ENCODE results near the gene ARID1B.

The ARID1B gene

GRCh38 chr6:156757849-156758248, 19.3 kb upstream of the ARID1B start:
- H3K4me1 ChIP-seq (ENCODE audit: control insufficient read depth, insufficient read depth, low read length), result no peaks in the 10 kb centered on the region
- H3K9me3 ChIP-seq (ENCODE audit: control insufficient read depth, low read length), result no peaks in the 10 kb centered on the region
- no peak overlapping the region for H3K9ac ChIP-seq (ENCODE audit: low read length)
- no peaks in the 10 kb centered on the region for H3K36me3 ChIP-seq (ENCODE audit: control insufficient read depth, insufficient read depth, low read length)
- no peaks in the 10 kb centered on the region for H3K27me3 ChIP-seq (ENCODE audit: control insufficient read depth, insufficient read depth, low read length)
- H3K4me3 ChIP-seq (ENCODE audit: low read length), result no peak overlapping the region

GRCh38 chr6:156760377-156760776, 16.8 kb upstream of the ARID1B start:
- H3K4me1 ChIP-seq (ENCODE audit: control insufficient read depth, insufficient read depth, low read length), result no peaks in the 10 kb centered on the region
- H3K27me3 ChIP-seq (ENCODE audit: control insufficient read depth, insufficient read depth, low read length), result no peaks in the 10 kb centered on the region
- no peaks in the 10 kb centered on the region for H3K9me3 ChIP-seq (ENCODE audit: control insufficient read depth, low read length)
- H3K4me3 ChIP-seq (ENCODE audit: low read length), result no peak overlapping the region
- H3K9ac ChIP-seq (ENCODE audit: low read length), result no peak overlapping the region
- H3K36me3 ChIP-seq (ENCODE audit: control insufficient read depth, insufficient read depth, low read length), result no peaks in the 10 kb centered on the region

- Histone ChIP-seq H3K4me3 (ENCODE audit: low read length) (no peak overlapping the region), H3K36me3 (ENCODE audit: control insufficient read depth, insufficient read depth, low read length) (no peaks in the 10 kb centered on the region), H3K27me3 (ENCODE audit: control insufficient read depth, insufficient read depth, low read length) (no peaks in the 10 kb centered on the region), H3K9ac (ENCODE audit: low read length) (no peak overlapping the region), H3K9me3 (ENCODE audit: control insufficient read depth, low read length) (no peaks in the 10 kb centered on the region), H3K4me1 (ENCODE audit: control insufficient read depth, insufficient read depth, low read length) (no peaks in the 10 kb centered on the region)
Measured at GRCh38 chr6:156762547-156762946, 14.6 kb upstream of the ARID1B start.

GRCh38 chr6:156765117-156765516, 12.1 kb upstream of the ARID1B start:
- Histone ChIP-seq H3K4me1 (ENCODE audit: control insufficient read depth, insufficient read depth, low read length) (no peaks in the 10 kb centered on the region), H3K4me3 (ENCODE audit: low read length) (no peak overlapping the region), H3K9me3 (ENCODE audit: control insufficient read depth, low read length) (no peaks in the 10 kb centered on the region), H3K9ac (ENCODE audit: low read length) (no peak overlapping the region), H3K27me3 (ENCODE audit: control insufficient read depth, insufficient read depth, low read length) (no peaks in the 10 kb centered on the region), H3K36me3 (ENCODE audit: control insufficient read depth, insufficient read depth, low read length) (no peaks in the 10 kb centered on the region)

GRCh38 chr6:156767603-156768467, 9.3 kb upstream of the ARID1B start:
- Histone ChIP-seq H3K9me3 (ENCODE audit: control insufficient read depth, low read length) (no peaks in the 10 kb centered on the region), H3K27me3 (ENCODE audit: control insufficient read depth, insufficient read depth, low read length) (no peaks in the 10 kb centered on the region), H3K4me1 (ENCODE audit: control insufficient read depth, insufficient read depth, low read length) (no peaks in the 10 kb centered on the region), H3K36me3 (ENCODE audit: control insufficient read depth, insufficient read depth, low read length) (no peaks in the 10 kb centered on the region), H3K4me3 (ENCODE audit: low read length) (no peak overlapping the region), H3K9ac (ENCODE audit: low read length) (no peak overlapping the region)

- no peak overlapping the region for H3K4me3 ChIP-seq (ENCODE audit: low read length)
- H3K27me3 ChIP-seq (ENCODE audit: control insufficient read depth, insufficient read depth, low read length), result no peaks in the 10 kb centered on the region
- H3K4me1 ChIP-seq (ENCODE audit: control insufficient read depth, insufficient read depth, low read length), result peaks cover 10% of the 10 kb centered on the region
- no peak overlapping the region for H3K9ac ChIP-seq (ENCODE audit: low read length)
- no peaks in the 10 kb centered on the region for H3K9me3 ChIP-seq (ENCODE audit: control insufficient read depth, low read length)
- H3K36me3 ChIP-seq (ENCODE audit: control insufficient read depth, insufficient read depth, low read length), result no peaks in the 10 kb centered on the region
Measured at GRCh38 chr6:156771047-156771446, 6.1 kb upstream of the ARID1B start.

- Histone ChIP-seq H3K27me3 (ENCODE audit: control insufficient read depth, insufficient read depth, low read length) (no peaks in the 10 kb centered on the region), H3K36me3 (ENCODE audit: control insufficient read depth, insufficient read depth, low read length) (no peaks in the 10 kb centered on the region), H3K9me3 (ENCODE audit: control insufficient read depth, low read length) (no peaks in the 10 kb centered on the region), H3K4me3 (ENCODE audit: low read length) (no peak overlapping the region), H3K9ac (ENCODE audit: low read length) (no peak overlapping the region), H3K4me1 (ENCODE audit: control insufficient read depth, insufficient read depth, low read length) (peaks cover 10% of the 10 kb centered on the region)
Measured at GRCh38 chr6:156771761-156772160, 5.4 kb upstream of the ARID1B start.

GRCh38 chr6:156773476-156773875, 3.7 kb upstream of the ARID1B start:
- Histone ChIP-seq H3K9ac (ENCODE audit: low read length) (no peak overlapping the region), H3K9me3 (ENCODE audit: control insufficient read depth, low read length) (no peaks in the 10 kb centered on the region), H3K27me3 (ENCODE audit: control insufficient read depth, insufficient read depth, low read length) (no peaks in the 10 kb centered on the region), H3K4me3 (ENCODE audit: low read length) (no peak overlapping the region), H3K4me1 (ENCODE audit: control insufficient read depth, insufficient read depth, low read length) (peaks cover 10% of the 10 kb centered on the region), H3K36me3 (ENCODE audit: control insufficient read depth, insufficient read depth, low read length) (no peaks in the 10 kb centered on the region)

- Histone ChIP-seq H3K27me3 (ENCODE audit: control insufficient read depth, insufficient read depth, low read length) (no peaks in the 10 kb centered on the region), H3K36me3 (ENCODE audit: control insufficient read depth, insufficient read depth, low read length) (no peaks in the 10 kb centered on the region), H3K9ac (ENCODE audit: low read length) (no peak overlapping the region), H3K4me1 (ENCODE audit: control insufficient read depth, insufficient read depth, low read length) (peaks cover 10% of the 10 kb centered on the region), H3K9me3 (ENCODE audit: control insufficient read depth, low read length) (no peaks in the 10 kb centered on the region), H3K4me3 (ENCODE audit: low read length) (no peak overlapping the region)
Measured at GRCh38 chr6:156773935-156774852, 3.0 kb upstream of the ARID1B start.

- H3K36me3 ChIP-seq (ENCODE audit: control insufficient read depth, insufficient read depth, low read length), result no peaks in the 10 kb centered on the region
- H3K4me1 ChIP-seq (ENCODE audit: control insufficient read depth, insufficient read depth, low read length), result peaks cover 10% of the 10 kb centered on the region
- H3K9ac ChIP-seq (ENCODE audit: low read length), result no peak overlapping the region
- no peaks in the 10 kb centered on the region for H3K27me3 ChIP-seq (ENCODE audit: control insufficient read depth, insufficient read depth, low read length)
- H3K9me3 ChIP-seq (ENCODE audit: control insufficient read depth, low read length), result no peaks in the 10 kb centered on the region
- no peak overlapping the region for H3K4me3 ChIP-seq (ENCODE audit: low read length)
Measured at GRCh38 chr6:156774863-156775405, 2.2 kb upstream of the ARID1B start.

- H3K4me1 ChIP-seq (ENCODE audit: control insufficient read depth, insufficient read depth, low read length), result peaks cover 10% of the 10 kb centered on the region
- H3K4me3 ChIP-seq (ENCODE audit: low read length), result no peak overlapping the region
- no peaks in the 10 kb centered on the region for H3K9me3 ChIP-seq (ENCODE audit: control insufficient read depth, low read length)
- H3K9ac ChIP-seq (ENCODE audit: low read length), result no peak overlapping the region
- H3K36me3 ChIP-seq (ENCODE audit: control insufficient read depth, insufficient read depth, low read length), result no peaks in the 10 kb centered on the region
- H3K27me3 ChIP-seq (ENCODE audit: control insufficient read depth, insufficient read depth, low read length), result no peaks in the 10 kb centered on the region
Measured at GRCh38 chr6:156775717-156776116, 1.5 kb upstream of the ARID1B start.

GRCh38 chr6:156776470-156776839, 723 bp upstream of the ARID1B start:
- H3K27me3 ChIP-seq (ENCODE audit: control insufficient read depth, insufficient read depth, low read length), result no peaks in the 10 kb centered on the region
- peaks cover 10% of the 10 kb centered on the region for H3K4me1 ChIP-seq (ENCODE audit: control insufficient read depth, insufficient read depth, low read length)
- H3K9ac ChIP-seq (ENCODE audit: low read length), result peak overlapping the region; percentile 89
- peak overlapping the region; percentile 67 for H3K4me3 ChIP-seq (ENCODE audit: low read length)
- H3K36me3 ChIP-seq (ENCODE audit: control insufficient read depth, insufficient read depth, low read length), result no peaks in the 10 kb centered on the region
- H3K9me3 ChIP-seq (ENCODE audit: control insufficient read depth, low read length), result no peaks in the 10 kb centered on the region

Data from mucosa of stomach (tissue), 1 donor.